ENCODE results near the gene HES7.
"Not testable (repeated sequence)": the region's sequence is repeated elsewhere in the genome, so short reads cannot be mapped to it uniquely, and the experiment has no call there.

The HES7 gene

GRCh38 chr17:8118769-8119580 lies 4.9 kb downstream of the HES7 start:
- TF ChIP-seq POLR2A (IDR thresholded peaks at IDR 0.05; ENCODE audit: low read length) (no peak), GATA1 (IDR thresholded peaks at IDR 0.05; ENCODE audit: low read depth, low read length) (no peak)
- peak; percentile 86 to 94 for DNase-seq

GRCh38 chr17:8117980-8118768 lies 5.7 kb downstream of the HES7 start, which contains the start of gene ALOXE3:
Gene ALOXE3 (minus strand): TSS chr17:8118514. CDS start chr17:8117990, 524 bp downstream.
- peak; percentile 50 to 74 for DNase-seq
- TF ChIP-seq GATA1 (IDR thresholded peaks at IDR 0.05; ENCODE audit: low read depth, low read length) (no peak), POLR2A (IDR thresholded peaks at IDR 0.05; ENCODE audit: low read length) (no peak)

- no peak for DNase-seq
- TF ChIP-seq GATA1 (IDR thresholded peaks at IDR 0.05; ENCODE audit: low read depth, low read length) (no peak), POLR2A (IDR thresholded peaks at IDR 0.05; ENCODE audit: low read length) (no peak)
These were observed 6.4 kb downstream of the HES7 start for GRCh38 chr17:8117367-8117979.

DNA sequence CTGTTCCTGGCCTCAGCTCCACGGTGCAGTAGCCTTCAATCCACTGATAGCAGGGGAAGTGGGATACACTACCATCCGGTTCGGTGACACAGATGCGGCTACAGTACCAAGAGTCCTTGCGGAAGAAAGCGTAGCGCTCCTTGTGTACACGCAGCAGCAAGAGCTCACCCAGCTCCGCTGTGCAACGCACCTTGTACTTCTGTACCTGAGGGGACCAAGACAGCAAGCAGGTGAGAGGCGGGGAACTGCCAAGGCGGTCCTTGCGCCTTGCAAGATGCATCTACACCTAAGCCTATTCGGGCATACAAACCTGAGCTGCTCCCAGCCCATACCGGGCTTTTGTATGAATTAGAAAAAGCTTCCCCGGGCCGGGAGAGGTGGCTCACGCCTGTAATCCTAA lies 7.1 kb downstream of the HES7 start:
- no peak for DNase-seq
- no peak for TF ChIP-seq GATA1 (IDR thresholded peaks at IDR 0.05; ENCODE audit: low read depth, low read length)
- no peak for TF ChIP-seq POLR2A (IDR thresholded peaks at IDR 0.05; ENCODE audit: low read length)

DNA sequence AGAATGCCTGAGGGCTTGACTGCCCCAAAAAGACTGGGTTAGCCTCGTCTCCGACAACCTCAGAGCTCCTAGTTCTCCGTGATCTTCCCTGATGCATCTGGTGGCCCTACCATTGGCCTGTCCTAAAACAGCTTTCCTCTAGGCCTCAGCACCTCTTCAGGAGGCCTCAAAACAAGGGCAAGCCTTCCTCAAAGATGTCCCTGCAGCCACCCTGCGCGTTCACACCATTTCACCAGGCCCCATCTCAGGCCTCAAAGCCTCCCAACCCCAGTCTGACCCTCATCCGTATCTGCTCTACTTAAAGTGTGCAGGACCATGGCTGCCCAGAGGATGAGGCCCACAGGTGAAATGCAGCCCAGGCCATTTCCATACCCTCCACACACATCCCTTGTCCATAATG lies 13.0 kb downstream of the HES7 start:
- no peak for DNase-seq
- TF ChIP-seq POLR2A (IDR thresholded peaks at IDR 0.05; ENCODE audit: low read length) = no peak
- TF ChIP-seq GATA1 (IDR thresholded peaks at IDR 0.05; ENCODE audit: low read depth, low read length) = no peak

GRCh38 chr17:8110456-8110804 lies 13.5 kb downstream of the HES7 start:
- no peak for DNase-seq
- TF ChIP-seq POLR2A (IDR thresholded peaks at IDR 0.05; ENCODE audit: low read length) (no peak), GATA1 (IDR thresholded peaks at IDR 0.05; ENCODE audit: low read depth, low read length) (no peak)

DNA sequence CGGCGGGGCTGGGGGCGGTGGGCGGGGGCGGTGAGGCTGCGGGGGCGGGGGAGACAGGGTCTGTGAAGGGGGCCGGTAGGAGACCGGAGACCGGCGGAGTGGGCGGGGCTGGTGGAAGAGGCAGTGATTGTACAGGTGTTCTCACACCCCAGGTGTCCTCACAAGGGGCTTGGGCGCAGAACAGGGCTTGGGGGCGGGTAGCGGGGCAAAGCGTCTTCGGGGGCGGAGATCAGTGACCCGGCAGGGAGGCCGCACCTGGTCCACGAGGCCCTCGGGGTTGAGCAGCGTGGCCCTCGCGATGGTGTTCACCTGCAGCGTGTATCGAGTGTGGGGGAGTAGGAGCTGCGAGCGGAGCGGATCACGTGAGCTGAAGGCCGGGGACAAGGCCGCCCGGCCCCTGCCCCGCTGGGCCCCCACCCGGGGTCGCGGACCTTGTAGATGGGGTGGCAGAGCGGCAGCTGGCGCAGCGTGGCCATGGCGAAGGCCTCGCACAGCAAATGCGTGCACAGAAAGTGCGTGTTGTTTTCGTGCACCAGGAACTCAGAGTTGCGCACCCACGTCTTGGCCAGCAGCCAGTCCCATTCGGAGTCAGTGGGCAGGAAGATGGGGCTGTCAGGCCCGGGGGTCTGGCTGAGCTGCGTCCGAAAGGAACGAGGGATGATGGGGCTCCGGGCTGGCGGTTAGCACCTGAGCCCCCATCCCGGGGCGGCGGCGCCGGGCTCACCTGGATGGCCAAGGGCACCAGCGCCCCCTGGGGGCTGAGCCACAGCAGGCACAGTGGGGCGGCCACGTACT lies 14.0 kb downstream of the HES7 start:
- TF ChIP-seq GATA1 (IDR thresholded peaks at IDR 0.05; ENCODE audit: low read depth, low read length) (no peak), POLR2A (IDR thresholded peaks at IDR 0.05; ENCODE audit: low read length) (no peak)
- DNase-seq = peak; percentile 53 to 78

- DNase-seq = no peak
- TF ChIP-seq POLR2A (IDR thresholded peaks at IDR 0.05; ENCODE audit: low read length) (no peak), GATA1 (IDR thresholded peaks at IDR 0.05; ENCODE audit: low read depth, low read length) (no peak)
These were observed 14.8 kb downstream of the HES7 start for GRCh38 chr17:8108972-8109660.

DNA sequence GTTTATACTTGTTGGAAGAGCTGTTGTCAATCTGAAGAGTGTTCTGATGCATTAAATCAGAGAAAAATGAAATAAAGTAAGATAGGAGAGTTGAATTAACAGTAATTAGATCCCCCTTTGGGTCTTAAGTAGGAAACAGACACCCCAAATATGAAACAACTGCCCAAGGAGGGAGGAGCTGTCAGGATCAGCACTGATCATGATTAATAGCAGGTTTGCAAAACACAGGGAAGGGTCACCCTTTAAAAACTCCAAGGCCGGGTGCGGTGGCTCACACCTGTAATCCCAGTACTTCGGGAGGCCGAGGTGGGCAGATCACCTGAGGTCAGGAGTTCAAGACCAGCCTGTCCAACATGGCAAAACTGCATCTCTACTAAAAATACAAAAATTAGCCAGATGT lies 16.9 kb downstream of the HES7 start:
- DNase-seq = not testable (repeated sequence)

DNA sequence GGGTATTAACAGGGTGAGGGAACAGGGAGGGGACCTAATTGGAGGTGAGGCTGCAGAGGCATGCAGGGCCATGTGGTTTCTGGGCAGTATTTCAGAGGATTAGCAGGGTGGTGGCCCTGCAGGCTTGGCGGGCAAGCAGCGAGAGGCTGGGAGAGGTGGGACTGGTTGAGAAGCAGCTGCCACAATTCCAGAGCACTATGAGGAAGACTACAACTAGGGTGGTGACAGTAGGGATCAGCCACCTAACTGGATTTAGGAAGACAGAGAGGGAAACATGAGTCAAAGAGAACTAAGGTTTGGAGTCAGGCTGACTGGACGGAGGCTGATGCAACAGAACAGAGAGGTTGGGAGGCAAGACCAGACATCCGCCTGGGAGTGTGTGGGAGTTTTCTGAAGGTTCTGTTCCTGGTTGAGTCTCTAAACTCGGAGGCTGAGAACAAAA lies 17.9 kb downstream of the HES7 start:
- TF ChIP-seq GATA1 (IDR thresholded peaks at IDR 0.05; ENCODE audit: low read depth, low read length) (no peak), POLR2A (IDR thresholded peaks at IDR 0.05; ENCODE audit: low read length) (no peak)
- no peak for DNase-seq

GRCh38 chr17:8104911-8105310 lies 19.0 kb downstream of the HES7 start:
- no peak for TF ChIP-seq POLR2A (IDR thresholded peaks at IDR 0.05; ENCODE audit: low read length)
- no peak for TF ChIP-seq GATA1 (IDR thresholded peaks at IDR 0.05; ENCODE audit: low read depth, low read length)
- no peak for DNase-seq

DNA sequence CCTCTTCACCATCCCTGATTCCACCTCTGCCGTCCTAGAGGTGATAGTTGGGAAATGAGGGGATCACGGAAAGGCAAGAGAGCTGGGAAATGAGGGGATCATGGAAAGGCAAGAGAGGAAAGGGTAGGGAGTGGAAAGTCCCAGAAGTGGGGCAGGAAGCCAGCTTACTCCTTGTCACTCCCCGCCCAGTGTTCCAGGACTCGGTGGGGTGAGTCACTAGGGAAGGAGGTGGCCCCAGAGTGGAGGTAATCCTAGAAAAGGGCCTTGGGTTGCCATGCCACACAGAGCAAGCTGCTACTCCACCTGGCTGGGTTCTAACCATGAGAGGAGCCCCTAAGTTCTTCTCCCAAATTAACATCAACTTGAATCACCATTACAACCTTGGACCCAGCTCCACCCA lies 20.4 kb downstream of the HES7 start:
- TF ChIP-seq POLR2A (IDR thresholded peaks at IDR 0.05; ENCODE audit: low read length) (no peak), GATA1 (IDR thresholded peaks at IDR 0.05; ENCODE audit: low read depth, low read length) (no peak)
- DNase-seq = no peak

GRCh38 chr17:8101721-8102120 lies 22.2 kb downstream of the HES7 start:
- DNase-seq = no peak
- TF ChIP-seq POLR2A (IDR thresholded peaks at IDR 0.05; ENCODE audit: low read length) (no peak), GATA1 (IDR thresholded peaks at IDR 0.05; ENCODE audit: low read depth, low read length) (no peak)
